Thoracic aorta (tissue), 2 donors: ENCODE measurements around the gene STOX1. TPM values are rescaled to one million over a fixed set of nuclear protein-coding genes. Genes with fewer than 3 reads are reported as not detected.
"Not testable (repeated sequence)": the region's sequence is repeated elsewhere in the genome, so short reads cannot be mapped to it uniquely, and the experiment has no call there.

Source experiments
- ATAC-seq: fragments of 150-250 bp; one replicate; pipeline ENCODE4 v1.8.0; 2017; ENCODE audit warnings: low read depth; ENCODE audit not compliant: insufficient number of reproducible peaks, low FRiP score
- DNase-seq: peaks from one replicate; pipeline ENCODE4 v3.0.0-alpha.2; 2020; ENCODE audit warnings: low spot score
- H3K27ac ChIP-seq, 2 donors: fragments of 200-600 bp; sonication (generic); 1 replicate in 1 of 2; 2 replicates in 1 of 2; pipeline ENCODE4 v1.5.1; 2016; ENCODE audit warnings: mild to moderate bottlenecking in 2 of 2, moderate library complexity in 2 of 2
- H3K27me3 ChIP-seq: fragments of 200-600 bp; sonication (generic); replicated peaks from 2 replicates; pipeline ENCODE4 v1.6.0; 2016; ENCODE audit warnings: mild to moderate bottlenecking; ENCODE audit not compliant: insufficient read depth
- H3K36me3 ChIP-seq: fragments of 200-600 bp; sonication (generic); one replicate; pipeline ENCODE4 v1.5.1; 2016
- H3K4me1 ChIP-seq, 2 donors: fragments of 200-600 bp; sonication (generic); 1 replicate in 1 of 2; 2 replicates in 1 of 2; pipeline versions ENCODE4 v1.5.1 to v1.6.0; 2016; ENCODE audit warnings: low read depth in 2 of 2, mild to moderate bottlenecking in 1 of 2; ENCODE audit not compliant: control insufficient read depth in 1 of 2
- H3K4me3 ChIP-seq: fragments of 200-600 bp; sonication (generic); 2 replicates; pipeline ENCODE4 v1.5.1; 2016; ENCODE audit warnings: mild to moderate bottlenecking
- H3K9me3 ChIP-seq: fragments of 200-600 bp; sonication (generic); 2 replicates; pipeline ENCODE4 v1.5.1; 2016
- CTCF ChIP-seq: fragments of 200-600 bp; sonication (generic); IDR thresholded peaks from one replicate; pipeline ENCODE4 v1.5.1; 2019; ENCODE audit warnings: antibody characterized with exemption
- total RNA-seq, 2 donors: library from RNA; depleted of rRNA; stranded (reverse); fragments of >200 nt; gene quantifications; one replicate each; pipeline versions ENCODE4 v1.1.0 to v1.2.3, GENCODE V29; 2016

STOX1 gene
- total RNA-seq, 2 donors from 2014 or later = 0.14 TPM; not detected in 1

GRCh38 chr10:68804692-68805091 is 22.6 kb upstream of the STOX1 start:
- no peaks in the 10 kb centered on the region for H3K27me3 ChIP-seq
- no peaks in the 10 kb centered on the region for H3K36me3 ChIP-seq
- ATAC-seq (no peak), DNase-seq (no peak)
- H3K4me3 ChIP-seq = no peak overlapping the region
- no peak for TF ChIP-seq CTCF
- no peaks in the 10 kb centered on the region for H3K9me3 ChIP-seq
- peaks cover 0 to 7% of the 10 kb centered on the region in 2 donors for H3K4me1 ChIP-seq
- H3K27ac ChIP-seq = no peak overlapping the region

GRCh38 chr10:68810830-68811229 is 16.5 kb upstream of the STOX1 start:
- ATAC-seq, H3K4me3 ChIP-seq, H3K9me3 ChIP-seq, H3K27ac ChIP-seq, H3K36me3 ChIP-seq, DNase-seq, H3K4me1 ChIP-seq, H3K27me3 ChIP-seq: not testable (repeated sequence)

GRCh38 chr10:68811314-68812009 is 15.9 kb upstream of the STOX1 start:
- no peaks in the 10 kb centered on the region for H3K9me3 ChIP-seq
- no peak overlapping the region for H3K27ac ChIP-seq
- no peaks in the 10 kb centered on the region for H3K27me3 ChIP-seq
- no peak overlapping the region for H3K4me3 ChIP-seq
- TF ChIP-seq CTCF = no peak
- H3K4me1 ChIP-seq = peaks cover 0 to 7% of the 10 kb centered on the region in 2 donors
- no peaks in the 10 kb centered on the region for H3K36me3 ChIP-seq
- DNase-seq (no peak), ATAC-seq (no peak)

GRCh38 chr10:68812420-68812819 is 14.9 kb upstream of the STOX1 start:
- H3K4me1 ChIP-seq = peaks cover 0 to 7% of the 10 kb centered on the region in 2 donors
- H3K4me3 ChIP-seq = no peak overlapping the region
- no peak for DNase-seq
- H3K36me3 ChIP-seq = no peaks in the 10 kb centered on the region
- no peaks in the 10 kb centered on the region for H3K9me3 ChIP-seq
- no peak for ATAC-seq
- TF ChIP-seq CTCF = no peak
- no peak overlapping the region for H3K27ac ChIP-seq
- H3K27me3 ChIP-seq = no peaks in the 10 kb centered on the region

- H3K4me1 ChIP-seq = peaks cover 0 to 7% of the 10 kb centered on the region in 2 donors
- TF ChIP-seq CTCF = no peak
- no peak overlapping the region for H3K4me3 ChIP-seq
- H3K27me3 ChIP-seq = no peaks in the 10 kb centered on the region
- H3K9me3 ChIP-seq = no peaks in the 10 kb centered on the region
- H3K27ac ChIP-seq = no peak overlapping the region
- no peaks in the 10 kb centered on the region for H3K36me3 ChIP-seq
- ATAC-seq (no peak), DNase-seq (no peak)
These were observed 13.8 kb upstream of the STOX1 start for GRCh38 chr10:68813559-68813958.
